ENCODE measurements around the gene P4HB.
"Not testable (repeated sequence)": the region's sequence is repeated elsewhere in the genome, so short reads cannot be mapped to it uniquely, and the experiment has no call there.

The P4HB gene

GRCh38 chr17:81844887-81845286, 15.4 kb downstream of the P4HB start:
- DNase-seq, result no peak

DNA sequence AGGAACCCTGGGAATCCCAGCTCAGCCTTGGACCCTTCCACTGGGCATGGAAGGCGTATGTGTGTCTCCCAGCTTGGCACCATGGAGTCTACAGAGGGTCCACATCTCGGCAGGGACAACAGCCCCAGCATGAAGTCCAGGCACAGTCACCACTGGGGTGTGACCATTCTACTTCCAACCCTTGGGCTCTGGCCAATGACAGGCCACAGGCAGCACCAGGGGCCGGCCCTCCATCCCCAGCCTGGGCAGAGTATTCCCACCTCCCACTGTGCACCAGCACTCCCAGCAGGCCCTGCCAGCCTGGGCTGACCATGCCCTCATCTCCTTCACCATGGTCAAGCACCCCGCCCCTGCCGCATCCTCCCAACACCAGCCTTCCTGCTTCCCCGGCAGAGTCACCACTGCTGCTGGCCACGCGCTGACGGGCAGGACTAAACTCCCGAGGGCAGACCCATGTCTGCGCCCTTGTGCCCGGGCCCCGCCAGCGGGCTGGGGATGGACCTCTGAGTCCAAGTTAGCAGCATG, 15.9 kb downstream of the P4HB start:
- no peak for DNase-seq

DNA sequence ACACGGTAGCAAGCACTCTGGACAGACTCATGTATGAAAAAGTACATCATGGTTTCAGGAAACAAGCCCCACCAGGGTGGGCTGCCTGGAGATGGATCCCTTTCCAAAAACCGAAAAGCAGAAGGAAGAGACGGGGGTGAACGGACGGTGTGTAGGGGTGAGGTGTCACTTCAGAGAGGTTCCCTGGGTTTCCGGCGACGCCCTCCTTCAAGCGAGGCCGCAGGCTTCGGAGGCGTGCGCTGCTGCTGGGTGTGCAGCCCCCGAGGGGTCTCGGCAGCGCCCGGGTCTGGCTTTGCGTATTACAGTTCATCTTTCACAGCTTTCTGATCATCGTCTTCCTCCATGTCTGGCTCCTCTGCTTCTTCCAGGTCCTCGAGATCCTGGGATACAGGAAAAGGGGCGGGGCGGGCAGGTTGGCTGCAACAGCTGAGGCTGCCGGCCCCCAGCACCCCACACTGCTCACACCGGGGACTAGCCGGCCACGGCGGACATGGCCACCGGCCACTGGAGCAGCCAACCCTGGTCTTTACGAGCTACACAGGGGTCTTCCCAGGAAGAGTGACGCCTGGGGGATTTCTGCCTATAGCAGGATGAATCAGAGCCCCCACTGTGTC, 16.5 kb downstream of the P4HB start:
- DNase-seq, result no peak

DNA sequence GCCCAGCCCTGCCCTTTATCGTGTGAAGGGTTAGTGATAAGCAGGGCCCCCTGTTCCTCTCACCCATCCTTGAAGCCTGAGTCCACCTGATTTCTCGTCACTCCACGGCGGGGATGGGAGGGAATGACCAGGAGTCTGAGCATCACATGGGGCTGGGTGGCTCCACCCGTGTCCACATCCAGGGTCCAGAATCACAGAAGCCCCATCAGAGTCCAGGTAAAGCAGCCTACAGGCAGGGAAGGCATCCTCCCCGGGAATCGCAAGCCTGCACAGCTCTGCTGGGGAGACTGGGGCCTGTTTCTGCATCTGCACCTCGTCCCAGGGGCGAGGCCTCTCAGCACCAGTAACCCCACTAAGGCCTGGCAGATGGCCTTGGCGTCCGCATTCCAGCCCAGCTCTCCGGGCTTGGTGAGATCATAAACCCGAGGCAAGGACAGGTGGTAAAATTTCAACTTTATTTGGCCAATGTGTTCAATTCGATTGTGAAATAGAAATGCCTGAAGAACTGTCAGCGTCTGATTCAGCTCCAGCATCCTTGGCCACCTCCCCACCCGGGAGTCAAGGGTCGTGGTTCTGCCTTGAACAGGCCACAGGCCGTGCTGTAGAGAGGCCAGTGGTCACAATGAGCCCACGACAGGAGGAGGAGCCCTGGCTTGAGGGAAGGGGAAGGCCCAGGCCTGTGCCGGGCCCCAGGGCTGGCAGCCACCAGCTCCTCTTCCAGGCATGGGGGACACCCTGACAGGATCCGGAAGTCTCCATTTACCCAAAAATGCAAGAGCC, 17.4 kb downstream of the P4HB start:
- DNase-seq, result no peak

- DNase-seq, result no peak
These were observed 18.0 kb downstream of the P4HB start for GRCh38 chr17:81842378-81842724.

DNA sequence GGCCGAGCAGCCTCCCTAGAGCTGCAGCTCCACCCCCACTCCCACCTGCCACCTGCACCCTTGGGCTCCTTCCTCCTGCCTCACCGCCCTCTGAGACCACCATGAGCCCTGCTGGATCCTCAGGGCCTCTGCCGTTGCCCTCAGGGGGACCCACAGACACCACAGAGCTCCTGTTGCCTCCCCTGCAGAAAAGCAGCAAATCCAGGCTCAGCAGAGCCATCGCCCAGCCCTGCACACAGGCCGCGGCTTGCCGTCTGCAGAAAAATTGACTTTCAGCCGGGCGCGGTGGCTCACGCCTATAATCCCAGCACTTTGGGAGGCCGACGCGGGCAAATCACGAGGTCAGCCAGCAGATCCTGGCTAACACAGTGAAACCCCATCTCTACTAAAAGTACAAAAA, 18.5 kb downstream of the P4HB start:
- DNase-seq, result no peak

DNA sequence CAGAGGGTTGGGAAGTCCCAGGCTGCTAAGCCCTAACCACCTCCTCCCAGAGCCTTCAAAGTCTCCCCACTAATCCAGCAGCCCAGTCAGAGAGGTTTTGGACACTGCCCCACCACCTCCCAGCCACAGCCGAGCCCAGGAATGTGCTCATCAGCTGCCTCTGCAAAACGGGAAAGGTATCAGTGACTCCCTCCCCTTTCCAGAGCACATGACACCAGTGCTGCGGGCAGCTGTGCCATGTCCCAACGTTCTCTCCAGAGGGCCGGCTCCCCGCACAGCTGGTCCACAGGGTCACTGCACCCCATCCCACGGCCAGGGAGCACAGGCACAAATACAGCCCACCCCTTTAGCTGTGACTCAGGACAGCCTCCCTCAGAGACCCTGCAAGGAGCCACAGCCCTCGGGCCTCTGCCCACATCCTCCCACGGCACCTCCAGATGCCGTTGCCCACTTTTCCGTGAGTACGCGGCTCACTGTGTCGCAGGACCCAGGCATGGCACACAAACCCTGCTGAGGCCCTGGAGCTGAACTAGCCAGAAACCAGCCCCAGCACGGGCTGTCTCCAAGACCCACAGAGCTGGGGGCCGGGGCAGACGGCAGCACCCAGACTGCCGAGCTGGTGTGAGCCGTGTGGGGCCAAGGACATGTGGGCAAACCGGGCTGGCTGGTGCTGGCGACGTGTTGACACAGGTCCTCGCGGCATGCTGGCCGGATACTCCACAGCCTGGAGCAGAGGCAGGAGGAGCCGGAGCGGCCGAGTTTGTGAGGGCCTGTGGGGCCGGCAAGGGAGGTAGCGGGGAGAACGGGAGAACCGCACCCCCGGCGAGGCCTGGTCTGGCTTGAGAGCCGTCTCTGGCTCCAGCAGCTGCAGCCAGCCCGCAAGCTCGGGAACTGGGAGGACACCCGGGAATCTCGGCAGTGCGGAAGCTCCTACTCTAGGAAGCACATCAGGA, 19.2 kb downstream of the P4HB start:
- DNase-seq, result peak; percentile 16

DNA sequence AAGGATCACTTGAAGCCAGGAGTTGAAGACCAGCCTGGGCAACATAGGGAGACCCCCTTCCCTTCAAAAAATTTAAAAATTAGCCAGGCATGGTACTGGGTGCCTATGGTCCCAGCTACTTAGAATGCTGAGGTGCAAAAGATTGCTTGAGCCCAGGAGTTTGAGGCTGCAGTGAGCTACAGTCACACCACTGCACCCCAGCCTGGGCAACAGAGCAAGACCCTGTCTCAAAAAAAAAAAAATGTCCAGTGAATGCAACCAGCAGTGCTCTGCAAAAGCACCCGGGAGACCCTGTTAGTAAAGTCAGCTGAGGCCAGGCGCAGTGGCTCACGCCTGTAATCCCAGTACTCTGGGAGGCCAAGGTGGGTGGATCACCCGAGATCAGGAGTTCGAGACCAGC, 20.3 kb downstream of the P4HB start:
- not testable (repeated sequence) for DNase-seq

DNA sequence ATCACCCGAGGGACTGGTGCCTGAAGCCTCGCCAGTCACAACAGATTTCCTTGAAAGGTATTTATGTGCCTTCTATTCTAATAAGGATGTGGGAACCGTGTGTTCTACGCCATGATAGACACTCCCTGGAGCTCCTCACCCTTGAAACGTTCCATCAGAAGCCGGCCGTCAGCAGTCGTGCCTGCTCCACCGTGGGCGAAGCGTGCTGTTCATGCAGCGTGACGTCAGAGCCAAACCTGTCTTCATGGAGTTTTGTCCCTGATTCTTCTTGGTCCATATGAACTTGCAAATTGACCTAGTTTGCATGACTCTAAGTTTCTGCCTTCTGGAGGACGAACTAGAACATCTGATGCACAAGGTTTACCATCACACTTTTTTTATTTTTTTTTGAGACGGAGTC, 21.0 kb downstream of the P4HB start:
- DNase-seq, result peak; percentile 26

- peak; percentile 38 for DNase-seq
These were observed 21.5 kb downstream of the P4HB start for GRCh38 chr17:81838753-81839255.

GRCh38 chr17:81837641-81838040, 22.7 kb downstream of the P4HB start:
- peak; percentile 47 for DNase-seq

DNA sequence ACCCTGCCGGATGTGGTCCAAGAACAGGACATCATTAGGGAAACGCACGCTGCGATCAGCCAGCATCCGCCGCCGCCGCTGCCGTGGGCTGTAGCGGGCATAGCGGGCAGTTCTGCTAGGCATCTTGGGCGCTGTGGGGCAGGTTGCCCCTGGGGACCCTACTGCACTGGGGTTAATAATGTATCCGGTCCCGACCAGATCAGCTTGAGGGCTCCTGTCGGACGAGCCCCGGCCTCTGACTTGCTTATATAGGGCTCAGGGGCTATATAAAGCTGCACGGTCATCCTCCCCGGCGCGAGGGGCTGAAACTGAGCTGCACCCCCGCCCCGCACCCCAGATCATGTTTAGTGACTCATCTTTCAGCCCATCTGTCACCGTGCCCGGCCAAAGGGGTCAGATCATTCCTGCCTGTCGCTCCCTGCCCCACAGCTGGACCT, 25.5 kb downstream of the P4HB start, which contains the start of gene PPP1R27:
TSS of gene PPP1R27 (minus strand) at position 220 of the 437 bp plus-strand sequence. CDS start at position 123, 97 bp downstream.
- DNase-seq, result no peak

GRCh38 chr17:81833921-81834830, 26.2 kb downstream of the P4HB start:
- DNase-seq, result no peak

- peak; percentile 96 for DNase-seq
These were observed 27.0 kb downstream of the P4HB start, which contains the start of gene MCRIP1 for GRCh38 chr17:81833160-81833920. MCRIP1 (minus strand) TSS chr17:81833291; CDS start chr17:81824506, 8,785 bp downstream.

- peak; percentile 48 for DNase-seq
These were observed 27.7 kb downstream of the P4HB start for GRCh38 chr17:81832608-81833159.

GRCh38 chr17:81831957-81832607, 28.3 kb downstream of the P4HB start:
- DNase-seq, result peak; percentile 35

DNA sequence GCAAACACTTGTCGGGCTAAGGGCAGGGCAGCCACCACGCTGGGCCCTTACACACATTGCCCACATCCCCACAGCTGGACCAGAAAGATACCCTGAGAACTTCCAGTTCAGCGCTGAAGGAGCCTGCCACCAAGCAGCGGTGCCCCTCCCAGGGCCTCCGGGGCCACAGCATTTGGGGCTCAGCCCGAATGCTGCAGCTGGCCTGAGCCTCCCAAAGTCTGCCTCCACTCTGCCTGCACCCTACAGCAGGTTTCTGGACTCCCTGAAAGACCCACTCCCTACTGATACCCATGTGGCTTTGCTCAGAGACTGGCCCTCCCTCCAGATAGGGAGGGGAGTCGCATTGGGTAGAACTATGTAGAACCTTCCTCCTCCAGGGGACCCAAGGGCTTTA, 28.8 kb downstream of the P4HB start:
- no peak for DNase-seq

DNA sequence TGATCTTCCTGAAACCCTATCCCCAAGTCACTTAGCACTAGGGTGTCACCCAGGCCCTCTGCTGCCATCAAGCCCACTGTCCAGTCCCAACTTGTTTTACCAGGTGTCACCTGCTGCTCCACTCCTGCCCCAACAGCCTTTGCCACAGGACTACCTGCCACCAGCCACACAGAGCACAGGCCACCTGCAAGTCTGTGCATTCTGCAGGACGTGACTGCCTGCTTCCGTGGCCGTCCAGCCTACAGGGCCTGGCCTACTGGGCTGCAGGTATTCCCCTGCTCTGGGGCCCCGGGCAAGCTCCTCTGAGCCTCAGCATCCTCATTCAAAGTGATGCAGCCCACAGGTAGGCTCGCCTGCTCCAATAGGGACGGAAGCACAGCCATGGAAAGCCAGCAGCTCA, 30.5 kb downstream of the P4HB start:
- DNase-seq, result no peak

- no peak for DNase-seq
These were observed 31.7 kb downstream of the P4HB start for GRCh38 chr17:81828656-81829055.
